ENCODE data around the gene OTUB1.
"Not testable (repeated sequence)": the region's sequence is repeated elsewhere in the genome, so short reads cannot be mapped to it uniquely, and the experiment has no call there.

OTUB1 gene

GRCh38 chr11:64026575-64027205 lies 40.5 kb downstream of the OTUB1 start:
- no peak for DNase-seq

DNA sequence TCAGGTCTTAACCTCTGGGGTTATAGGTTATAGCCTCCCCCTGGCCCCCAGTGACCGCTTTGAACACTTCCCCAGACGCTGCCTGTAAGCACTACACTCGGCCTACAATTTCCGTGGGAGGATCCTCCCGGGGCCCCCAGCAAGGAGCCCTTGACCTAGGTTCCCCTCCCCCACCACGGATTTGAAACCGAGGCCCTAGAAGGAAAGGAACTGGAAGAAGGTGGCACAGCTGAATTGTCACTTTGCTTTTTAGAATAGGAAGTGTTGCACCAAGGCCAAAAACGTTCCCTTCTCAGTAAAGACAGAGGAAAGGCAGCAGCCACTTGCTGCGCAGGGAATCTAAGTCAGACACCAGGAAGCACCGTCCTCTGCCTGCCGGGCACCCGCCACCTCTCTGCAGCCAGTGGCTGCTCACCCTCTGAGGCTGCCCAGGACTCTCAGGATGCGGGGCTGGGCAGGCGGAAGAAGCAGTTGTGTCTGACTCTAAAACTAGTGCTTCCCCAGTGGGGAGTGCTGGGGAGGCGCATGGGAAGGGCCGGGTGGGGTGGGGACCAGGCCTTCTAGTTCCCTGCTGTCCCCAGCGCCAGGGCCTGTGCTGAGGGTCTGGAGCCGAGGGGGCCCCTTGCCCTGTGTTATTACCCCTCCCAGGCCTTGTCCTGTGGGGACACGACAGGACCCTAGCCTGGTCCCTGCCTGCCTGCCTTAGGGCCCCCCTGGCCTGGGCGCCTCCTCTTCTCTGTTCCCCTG lies 41.6 kb downstream of the OTUB1 start:
- DNase-seq: peak in 1 of 2 donors; percentile 50

GRCh38 chr11:64028398-64029115 lies 42.3 kb downstream of the OTUB1 start:
- DNase-seq: no peak

GRCh38 chr11:64029773-64030172 lies 43.5 kb downstream of the OTUB1 start:
- no peak for DNase-seq

DNA sequence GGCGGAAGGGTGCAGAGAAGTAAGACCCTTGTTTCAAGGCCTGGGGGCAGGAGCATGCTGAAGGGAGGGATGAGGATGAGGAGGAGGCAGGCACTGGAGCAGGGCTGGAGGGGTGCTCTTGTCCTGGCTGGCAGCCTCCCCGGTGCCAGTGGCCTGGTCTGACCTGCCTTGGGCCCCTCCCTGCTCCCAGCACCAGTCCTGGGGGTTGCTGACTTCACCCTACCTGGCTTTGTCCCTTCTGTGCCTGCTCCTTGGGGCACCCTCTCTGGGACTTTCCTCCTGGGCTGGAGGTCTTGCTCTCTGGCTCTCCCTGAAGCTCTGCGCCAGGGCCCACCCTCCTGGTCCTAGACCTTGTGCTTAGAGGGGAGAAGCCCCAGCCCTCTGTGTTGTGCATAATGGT lies 44.8 kb downstream of the OTUB1 start:
- DNase-seq: no peak

DNA sequence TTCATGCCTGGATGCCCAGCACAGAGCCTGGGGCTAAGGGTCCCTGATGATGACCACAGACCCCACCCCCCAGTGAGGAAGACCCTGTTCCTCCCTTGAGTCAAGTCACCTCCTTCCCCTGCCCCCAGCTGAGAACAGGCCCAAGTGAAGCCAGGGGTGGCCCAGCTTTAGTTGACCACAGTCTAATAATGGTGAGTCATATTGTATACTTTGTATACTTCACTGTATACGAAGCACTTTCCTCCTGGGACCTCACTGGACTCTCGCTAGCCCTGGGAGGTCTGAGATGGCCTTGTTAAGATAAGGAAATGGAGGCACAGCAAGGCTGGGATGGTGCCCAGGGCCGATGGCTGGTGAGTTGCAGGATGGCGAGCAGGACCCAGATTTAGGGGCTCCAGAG lies 45.8 kb downstream of the OTUB1 start:
- DNase-seq: no peak

DNA sequence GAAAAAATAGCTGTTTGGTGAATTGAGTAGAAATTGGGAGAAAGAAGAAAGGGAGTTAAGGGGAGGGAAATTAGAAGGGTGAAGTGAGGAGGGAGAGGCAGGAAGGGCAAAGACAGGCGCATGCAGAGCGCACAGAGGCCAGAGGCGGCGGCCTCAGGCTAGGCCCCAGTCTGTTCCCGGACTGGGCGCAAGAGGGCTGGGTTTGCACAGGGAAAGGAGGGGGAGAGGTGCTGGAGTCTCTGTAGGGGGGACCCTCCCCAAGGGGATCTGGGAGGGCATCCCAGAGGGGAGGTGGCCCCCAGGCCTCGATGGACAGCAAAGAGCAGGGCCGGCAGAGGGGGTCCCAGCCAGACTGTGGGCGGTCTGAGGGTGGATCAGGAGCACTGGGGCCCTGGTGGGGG lies 48.2 kb downstream of the OTUB1 start:
- no peak for DNase-seq

DNA sequence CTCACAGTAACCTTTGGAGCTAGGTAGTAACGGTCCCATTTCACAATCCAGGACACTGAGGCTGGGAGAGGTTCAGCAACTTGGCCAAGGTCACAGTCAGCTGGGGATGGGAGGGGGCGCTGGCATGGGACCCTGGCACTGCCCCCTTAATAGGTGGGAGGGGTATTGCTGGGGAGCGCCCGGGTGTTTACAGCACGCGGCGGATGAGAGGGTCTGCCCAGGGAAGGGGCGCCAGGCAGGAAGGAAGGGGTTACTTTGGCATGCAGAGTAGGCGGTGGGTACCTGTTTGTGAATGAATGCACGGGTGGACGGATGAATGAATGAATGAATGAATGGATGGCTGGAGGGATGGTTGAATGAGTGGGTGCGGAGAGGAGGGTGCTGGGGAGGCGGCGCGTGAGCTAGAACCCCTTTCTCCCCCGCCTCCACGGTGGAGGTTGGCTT lies 48.9 kb downstream of the OTUB1 start:
- DNase-seq: no peak

DNA sequence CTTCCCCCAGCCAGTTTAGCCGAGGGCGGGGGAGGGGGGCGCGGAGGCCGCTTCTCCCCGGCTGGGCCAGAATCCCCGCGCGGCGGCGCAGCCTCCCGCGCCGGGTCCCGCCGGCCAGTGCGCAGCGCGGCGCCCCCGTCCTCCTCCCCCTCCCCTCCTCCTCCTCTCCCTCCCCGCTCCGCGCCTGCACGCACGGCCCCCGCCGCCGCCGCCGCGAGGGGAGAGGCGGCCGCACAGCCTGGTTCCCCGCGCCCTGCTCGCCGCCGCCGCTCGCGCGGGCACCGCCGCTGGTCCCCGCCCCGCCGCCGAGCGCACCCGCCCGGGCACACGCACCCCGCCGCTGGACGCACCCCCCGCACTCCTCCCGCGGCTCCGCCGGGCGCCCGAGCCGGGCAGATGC lies 49.3 kb downstream of the OTUB1 start, which contains the start of gene FLRT1:
Gene FLRT1 (plus strand): TSS at position 356 of the 400 bp plus-strand sequence. CDS start 80,337 bp downstream, outside the sequence.
- DNase-seq: no peak

GRCh38 chr11:64036087-64037026 lies 50.1 kb downstream of the OTUB1 start:
- peak; percentile 5 to 27 for DNase-seq

DNA sequence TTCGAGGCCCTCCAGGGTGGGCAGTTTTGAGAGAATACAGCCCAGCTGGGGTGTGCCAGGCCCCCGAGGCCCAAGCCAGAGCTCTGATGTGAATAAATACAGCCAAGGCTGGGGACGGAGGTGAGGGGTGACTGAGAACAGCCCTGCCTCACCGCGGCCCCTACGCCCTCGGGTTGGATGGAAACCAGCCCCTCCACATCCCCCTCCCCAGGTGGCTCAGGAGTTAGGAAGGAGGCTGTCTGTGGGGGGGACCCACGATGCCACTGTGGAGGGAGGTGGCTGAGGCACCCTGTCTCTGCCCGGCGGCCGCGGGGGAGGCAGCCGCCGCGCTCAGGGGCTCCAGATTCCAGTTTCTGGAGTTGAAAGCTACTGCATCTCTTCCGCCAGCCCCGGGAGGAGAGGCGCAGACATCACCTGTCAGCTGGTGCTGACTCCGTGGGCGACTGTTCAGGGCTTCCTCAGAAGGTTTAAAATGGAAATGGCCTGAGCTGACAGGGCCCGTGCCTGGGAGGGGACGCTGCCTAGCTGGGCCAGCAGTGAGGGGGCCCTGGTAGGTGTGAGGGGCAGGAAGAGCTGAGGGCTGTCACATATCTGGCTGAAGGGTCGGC lies 50.9 kb downstream of the OTUB1 start:
- DNase-seq: no peak

DNA sequence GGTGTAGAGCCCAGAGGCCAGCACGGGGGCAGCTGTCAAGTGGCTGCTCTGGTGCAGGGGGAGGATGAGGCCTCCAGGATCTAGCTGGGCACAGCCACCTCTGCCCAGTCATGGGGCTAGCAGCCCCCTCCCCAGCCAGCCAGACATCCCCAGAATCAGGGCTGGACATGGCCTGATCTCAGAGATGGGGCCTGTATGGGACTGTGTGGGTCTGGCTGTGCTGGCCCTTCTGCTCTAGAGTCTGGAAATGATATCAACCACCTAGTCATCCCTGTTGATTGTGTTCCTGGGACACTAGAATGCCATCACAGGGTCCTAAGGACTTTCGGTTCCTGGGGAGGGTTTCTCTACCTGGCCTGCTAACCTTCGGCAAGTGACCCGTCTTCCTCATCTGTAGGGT lies 52.3 kb downstream of the OTUB1 start:
- no peak for DNase-seq

DNA sequence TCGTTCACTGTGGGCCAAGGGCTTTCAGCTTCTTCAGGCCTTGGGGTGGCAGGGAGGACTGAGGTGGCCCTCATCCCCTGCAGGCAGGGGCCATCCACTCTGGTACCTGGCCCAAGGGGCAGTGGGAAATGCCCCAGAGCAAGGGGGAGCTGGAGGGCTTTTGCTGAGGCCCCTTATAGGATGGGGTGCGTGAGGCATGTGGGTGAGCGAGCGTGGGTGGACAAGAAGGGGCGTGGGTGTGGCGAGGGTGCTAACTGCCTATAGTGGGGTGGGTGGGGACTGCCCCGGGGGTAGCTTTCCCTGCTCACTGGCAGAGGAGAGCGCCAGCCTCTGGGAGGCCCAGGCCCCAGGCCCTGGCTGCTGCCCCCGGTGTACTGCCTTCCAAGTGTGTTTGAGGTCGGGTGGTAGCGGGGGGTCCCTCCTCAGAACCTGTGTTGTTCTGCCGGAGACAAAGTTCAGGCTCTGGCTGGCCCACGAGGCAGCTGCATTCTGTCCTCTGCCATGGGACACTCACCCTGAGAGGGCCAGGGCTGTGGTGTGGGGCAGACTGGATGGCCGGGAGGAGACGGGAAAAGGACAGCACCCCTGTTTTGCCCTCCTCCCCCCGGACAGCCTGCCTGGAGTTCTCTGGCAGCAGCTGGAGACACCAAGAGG lies 52.9 kb downstream of the OTUB1 start:
- no peak for DNase-seq

GRCh38 chr11:64040684-64041322 lies 54.6 kb downstream of the OTUB1 start:
- no peak for DNase-seq

DNA sequence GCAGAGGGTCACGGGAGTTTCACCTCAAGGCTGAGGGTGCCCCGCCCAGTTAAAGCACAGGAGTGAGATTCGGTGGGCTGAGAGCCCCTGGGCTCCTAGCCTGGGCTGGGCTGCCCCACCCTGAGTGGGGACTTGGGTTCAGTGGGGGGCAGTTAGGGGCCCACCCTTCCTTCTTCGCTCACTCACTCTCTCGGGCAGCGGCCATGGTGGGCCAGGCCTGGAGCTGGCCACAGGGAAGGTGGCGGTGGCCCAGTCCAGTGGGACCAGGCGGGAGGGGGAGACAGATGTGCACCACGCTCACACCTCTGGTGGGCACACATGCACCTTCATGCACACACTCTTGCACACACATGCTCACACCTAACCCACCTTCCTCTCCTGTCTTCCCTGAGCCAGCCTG lies 55.6 kb downstream of the OTUB1 start:
- no peak for DNase-seq

GRCh38 chr11:64042301-64042700 lies 56.1 kb downstream of the OTUB1 start:
- DNase-seq: no peak

DNA sequence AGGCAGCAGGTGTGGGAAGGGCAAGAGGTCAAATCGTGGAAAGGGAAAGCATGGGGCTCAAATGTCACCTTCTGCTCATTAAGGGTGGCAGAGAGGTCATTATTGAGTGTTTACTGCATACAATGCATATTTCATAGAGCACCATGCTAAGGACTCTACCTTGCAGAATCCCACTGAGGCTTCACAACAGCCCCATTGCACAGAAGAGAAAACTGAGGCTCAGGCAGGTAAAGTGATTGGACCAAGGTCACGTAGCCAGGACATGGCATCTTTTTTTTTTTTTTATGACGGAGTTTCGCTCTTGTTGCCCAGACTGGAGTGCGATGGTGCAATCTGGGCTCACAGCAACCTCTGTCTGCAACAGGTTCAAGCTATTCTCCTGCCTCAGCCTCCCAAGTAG lies 57.3 kb downstream of the OTUB1 start:
- DNase-seq: no peak

DNA sequence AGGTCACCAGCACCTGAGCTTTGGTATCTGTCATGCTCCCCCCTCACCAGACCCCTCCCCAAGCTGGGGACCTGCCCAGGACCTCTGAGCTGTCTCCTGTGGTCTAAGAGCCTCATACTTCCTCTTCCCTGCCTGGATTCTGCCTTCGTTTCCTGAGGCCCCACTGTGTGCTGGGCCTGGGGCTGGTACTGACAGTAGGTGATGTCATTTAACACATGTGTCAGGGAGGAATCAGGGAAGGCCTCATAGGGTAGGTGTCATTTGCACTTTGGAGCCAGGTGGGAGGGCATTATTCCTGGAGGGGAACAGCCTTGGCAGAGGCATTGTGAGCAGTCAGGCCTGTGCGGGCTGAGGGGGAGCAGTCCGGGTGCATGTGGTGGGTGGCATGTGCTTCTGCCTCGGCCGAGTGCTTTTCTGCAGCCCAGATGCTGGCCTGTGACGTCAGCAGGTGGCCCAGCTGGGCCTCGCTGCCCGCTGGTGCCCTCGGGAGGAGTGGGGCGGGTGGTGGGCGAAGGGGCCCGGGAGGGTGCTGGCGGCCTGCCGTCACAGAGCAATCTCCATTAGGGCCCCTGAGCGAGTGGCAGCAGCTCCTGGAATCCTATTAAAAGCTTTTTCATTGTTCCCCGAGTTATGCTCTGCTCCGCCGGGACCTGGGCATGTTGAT lies 58.6 kb downstream of the OTUB1 start:
- no peak for DNase-seq

DNA sequence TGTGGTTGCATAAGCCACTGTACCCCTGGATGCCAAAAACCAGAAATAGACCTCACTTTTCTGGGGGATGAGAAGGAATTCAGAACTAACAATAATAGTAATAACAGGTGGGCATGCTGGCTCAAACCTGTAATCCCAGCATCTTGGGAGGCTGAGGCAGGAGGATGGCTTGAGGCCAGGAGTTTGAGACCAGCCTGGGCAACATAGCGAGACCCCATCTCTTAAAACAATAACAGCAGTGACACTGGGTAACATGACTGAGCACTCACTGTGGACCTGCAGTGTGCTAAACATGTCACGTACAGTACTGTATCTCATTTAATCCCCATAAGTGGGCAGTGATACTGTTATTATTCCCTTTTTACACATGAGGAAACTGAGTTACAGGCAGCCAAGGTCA lies 59.5 kb downstream of the OTUB1 start:
- no peak for DNase-seq

DNA sequence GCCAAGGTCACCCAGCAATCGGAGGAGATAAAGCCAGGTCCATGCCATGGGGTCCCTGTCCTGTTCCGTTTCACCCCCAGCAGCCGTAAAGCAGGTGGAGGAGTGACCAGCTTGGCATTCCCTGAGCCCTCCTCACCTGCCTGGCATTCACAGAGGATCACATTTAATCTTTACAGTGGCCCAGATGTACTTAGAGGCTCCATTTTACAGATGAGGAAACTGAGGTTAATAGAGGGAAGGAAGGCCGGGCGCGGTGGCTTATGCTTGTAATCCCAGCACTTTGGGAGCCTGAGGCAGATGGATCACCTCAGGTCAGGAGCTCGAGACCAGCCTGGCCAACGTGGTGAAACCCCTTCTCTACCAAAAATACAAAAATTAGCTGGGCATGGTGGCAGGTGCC lies 61.1 kb downstream of the OTUB1 start:
- DNase-seq: not testable (repeated sequence)

Measured in bone marrow (tissue), 2 donors.